Activated CD4-positive, alpha-beta memory T cell treated with anti-CD3 and anti-CD28 coated beads, Interleukin-2, amount 10 ng/mL, durations not matched to agents 7 days and 5 days (primary cell): ENCODE measurements around the gene VDAC2. TPM values are rescaled to one million over a fixed set of nuclear protein-coding genes. Genes with fewer than 3 reads are reported as not detected.
"Not testable (repeated sequence)": the region's sequence is repeated elsewhere in the genome, so short reads cannot be mapped to it uniquely, and the experiment has no call there.

Experiments used
- CTCF ChIA-PET: fragments of 350-600 bp; sonication (Branson Sonifier 250); formaldehyde crosslinking; loops from one replicate; lab custom pipeline; 2021; ENCODE audit warnings: antibody characterized with exemption, inconsistent platforms; lab: Charles Lee
- POLR2A ChIA-PET: fragments of 350-600 bp; sonication (Branson Sonifier 250); formaldehyde crosslinking; loops from one replicate; lab custom pipeline; 2021; ENCODE audit warnings: antibody characterized with exemption; lab: Charles Lee
- DNase-seq: peaks from one replicate; pipeline ENCODE4 v3.0.0-alpha.2; 2020
- H3K27ac Mint-ChIP-seq: one replicate; pipeline ENCODE4 v1.8.0; 2021; ENCODE audit warnings: mild to moderate bottlenecking, mixed read lengths
- H3K27me3 Mint-ChIP-seq: one replicate; pipeline ENCODE4 v1.8.0; 2021; ENCODE audit warnings: mixed read lengths
- H3K36me3 Mint-ChIP-seq: one replicate; pipeline ENCODE4 v1.8.0; 2021; ENCODE audit warnings: low read depth, mixed read lengths
- H3K4me1 Mint-ChIP-seq: one replicate; pipeline ENCODE4 v1.8.0; 2021; ENCODE audit warnings: mixed read lengths
- H3K4me3 Mint-ChIP-seq: one replicate; pipeline ENCODE4 v1.8.0; 2021; ENCODE audit warnings: mild to moderate bottlenecking, mixed read lengths
- H3K9me3 Mint-ChIP-seq: one replicate; pipeline ENCODE4 v1.8.0; 2021; ENCODE audit warnings: mixed read lengths
- total RNA-seq, 2 experiments: library from RNA; stranded (reverse); gene quantifications; one replicate each; pipeline ENCODE4 v1.2.3, GENCODE V29; 2021

The VDAC2 gene
- total RNA-seq, 2 experiments from 2014 or later = 128 to 133 TPM

DNA sequence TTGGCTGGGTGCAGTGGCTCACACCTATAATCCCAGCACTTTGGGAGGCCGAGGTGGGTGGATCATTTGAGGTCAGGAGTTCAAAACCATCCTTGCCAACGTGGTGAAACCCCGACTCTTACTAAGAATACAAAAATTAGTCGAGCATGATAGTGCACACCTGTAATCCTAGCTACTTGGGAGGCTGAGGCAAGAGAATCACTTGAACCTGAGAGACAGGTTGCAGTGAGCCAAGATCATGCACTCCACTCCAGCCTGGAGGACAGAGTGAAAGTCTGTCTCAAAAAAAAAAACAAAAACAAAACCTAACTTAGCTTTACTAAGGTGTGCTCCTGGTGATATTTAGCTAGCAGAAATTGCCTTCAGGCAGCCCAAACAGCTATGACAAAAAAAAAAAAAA, 24.3 kb upstream of the VDAC2 start:
- ChIA-PET CTCF (interaction anchor here (0.6 to 6.6 kb wide), 7 partner anchors 9 to 100 kb away, joined by 3 to 215 read pairs (median 4); partner anchors contain the start of genes COMTD1 and VDAC2), POLR2A (interaction anchor here (3.0 kb wide), 1 partner anchor 24 kb away, joined by 31 read pairs; the partner anchor contains the start of gene VDAC2)
- Mint-ChIP-seq H3K36me3 (peaks cover 3% of the 10 kb centered on the region), H3K27ac (no peak overlapping the region), H3K9me3 (no peaks in the 10 kb centered on the region), H3K4me3 (no peak overlapping the region), H3K27me3 (no peaks in the 10 kb centered on the region), H3K4me1 (peaks cover 12% of the 10 kb centered on the region)
- DNase-seq = no peak

DNA sequence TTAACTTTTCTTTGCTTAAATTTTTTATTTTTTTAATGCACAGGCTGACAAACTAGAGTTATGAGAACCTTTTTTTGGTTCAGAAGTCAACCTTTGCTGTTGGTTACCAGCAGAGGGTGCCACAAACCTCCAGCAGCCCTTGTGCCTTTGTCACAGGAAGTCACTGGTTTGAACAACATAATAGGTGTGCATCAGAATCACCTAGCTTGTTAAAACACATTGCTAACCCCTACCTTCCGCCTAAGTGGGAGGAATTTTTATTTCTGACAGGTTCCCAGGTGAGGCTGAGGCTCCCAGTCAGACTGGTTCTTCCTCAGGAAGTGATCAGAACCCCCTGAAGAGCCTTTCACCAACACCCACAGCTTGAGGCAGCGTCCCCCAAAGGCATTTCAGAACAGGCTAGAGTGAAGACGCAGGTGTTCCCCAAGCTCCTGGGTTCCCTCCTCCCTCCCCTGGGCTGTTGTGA, 22.6 kb upstream of the VDAC2 start:
- ChIA-PET POLR2A (interaction anchor here (0.7 to 3.0 kb wide), 8 partner anchors 8 to 76 kb away, joined by 3 to 31 read pairs (median 4); partner anchors contain the start of genes COMTD1, SAMD8 and VDAC2), CTCF (interaction anchor here (0.5 to 6.6 kb wide), 21 partner anchors 9 to 110 kb away, joined by 3 to 215 read pairs (median 5); partner anchors contain the start of genes COMTD1, SAMD8 and VDAC2)
- H3K27ac Mint-ChIP-seq = no peak overlapping the region
- peaks cover 3% of the 10 kb centered on the region for H3K36me3 Mint-ChIP-seq
- DNase-seq = peak; percentile 74
- no peaks in the 10 kb centered on the region for H3K9me3 Mint-ChIP-seq
- H3K27me3 Mint-ChIP-seq = no peaks in the 10 kb centered on the region
- peaks cover 11% of the 10 kb centered on the region for H3K4me1 Mint-ChIP-seq
- H3K4me3 Mint-ChIP-seq = no peak overlapping the region

DNA sequence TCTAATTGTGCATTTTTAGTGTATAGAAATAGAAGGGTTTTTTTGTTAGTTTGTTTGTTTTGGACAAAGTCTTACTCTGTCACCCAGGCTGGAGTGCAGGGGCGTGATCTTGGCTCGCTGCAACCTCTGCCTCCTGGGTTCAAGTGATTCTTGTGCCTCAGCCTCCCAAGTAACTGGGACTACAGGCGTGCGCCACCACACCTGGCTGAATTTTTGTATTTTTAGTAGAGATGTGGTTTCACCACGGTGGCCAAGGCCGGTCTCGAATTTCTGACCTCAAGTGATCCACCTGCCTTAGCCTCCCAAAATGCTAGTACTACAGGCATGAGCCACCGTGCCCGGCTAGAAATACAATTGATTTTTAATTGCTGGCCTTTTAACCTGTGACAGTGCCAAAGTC, 22.1 kb upstream of the VDAC2 start:
- CTCF ChIA-PET = interaction anchor here (0.5 to 6.6 kb wide), 19 partner anchors 9 to 109 kb away, joined by 3 to 215 read pairs (median 6); partner anchors contain the start of genes COMTD1, SAMD8 and VDAC2
- POLR2A ChIA-PET = interaction anchor here (0.7 to 3.0 kb wide), 7 partner anchors 8 to 77 kb away, joined by 3 to 31 read pairs (median 4); partner anchors contain the start of genes COMTD1, SAMD8 and VDAC2
- H3K36me3 Mint-ChIP-seq, DNase-seq, H3K4me3 Mint-ChIP-seq, H3K27me3 Mint-ChIP-seq, H3K27ac Mint-ChIP-seq, H3K9me3 Mint-ChIP-seq: not testable (repeated sequence)
- peaks cover 11% of the 10 kb centered on the region for H3K4me1 Mint-ChIP-seq

DNA sequence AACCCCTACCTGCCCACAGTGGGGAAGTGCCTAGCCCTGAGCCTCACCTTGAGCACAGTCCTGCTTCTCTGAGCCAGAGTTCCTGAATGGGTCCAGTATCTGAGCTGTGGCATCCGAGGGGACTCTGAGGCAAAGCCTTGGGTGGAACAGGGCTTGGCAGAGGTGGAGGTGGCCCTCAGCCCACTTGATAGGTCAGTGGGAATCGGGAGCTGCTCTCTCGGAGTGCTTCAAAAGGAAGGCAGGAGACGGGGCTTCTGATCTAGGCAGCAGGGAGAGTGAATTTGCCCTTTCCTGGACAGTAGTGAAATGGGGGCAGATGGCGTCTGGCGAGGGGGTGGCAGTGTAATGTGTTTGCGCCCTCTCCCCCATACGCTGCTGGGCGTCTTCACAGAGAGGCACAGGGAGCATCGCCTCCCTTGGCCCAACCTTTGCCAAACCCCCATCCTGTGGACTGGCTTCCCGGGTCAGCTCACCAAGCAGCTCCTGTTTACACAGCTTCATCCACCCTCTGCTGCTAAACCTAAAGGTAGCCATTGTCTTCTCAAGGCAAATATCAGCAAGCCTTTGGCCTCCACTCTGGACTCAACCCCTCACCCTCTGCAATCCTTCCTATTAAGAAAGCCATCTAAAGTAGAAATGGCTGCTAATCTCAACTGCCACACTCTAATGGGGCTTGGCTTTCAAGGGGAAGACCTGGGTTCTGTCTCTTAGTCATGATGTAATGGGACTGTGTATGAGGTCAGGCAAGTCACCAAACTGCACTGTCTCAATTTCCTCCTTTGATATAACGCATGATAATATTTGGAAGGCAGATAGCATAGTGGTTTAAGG, 21.1 kb upstream of the VDAC2 start:
- CTCF ChIA-PET = interaction anchor here (4.0 to 6.6 kb wide), 2 partner anchors 22 to 44 kb away, joined by 54 to 215 read pairs; partner anchors contain the start of genes COMTD1 and VDAC2
- Mint-ChIP-seq H3K27ac (no peak overlapping the region), H3K4me1 (peaks cover 11% of the 10 kb centered on the region), H3K27me3 (no peaks in the 10 kb centered on the region), H3K36me3 (no peaks in the 10 kb centered on the region), H3K4me3 (no peak overlapping the region), H3K9me3 (no peaks in the 10 kb centered on the region)
- no peak for DNase-seq
- POLR2A ChIA-PET = interaction anchor here (0.6 to 1.2 kb wide), 3 partner anchors 22 to 78 kb away, joined by 3 read pairs; partner anchors contain the start of gene SAMD8

DNA sequence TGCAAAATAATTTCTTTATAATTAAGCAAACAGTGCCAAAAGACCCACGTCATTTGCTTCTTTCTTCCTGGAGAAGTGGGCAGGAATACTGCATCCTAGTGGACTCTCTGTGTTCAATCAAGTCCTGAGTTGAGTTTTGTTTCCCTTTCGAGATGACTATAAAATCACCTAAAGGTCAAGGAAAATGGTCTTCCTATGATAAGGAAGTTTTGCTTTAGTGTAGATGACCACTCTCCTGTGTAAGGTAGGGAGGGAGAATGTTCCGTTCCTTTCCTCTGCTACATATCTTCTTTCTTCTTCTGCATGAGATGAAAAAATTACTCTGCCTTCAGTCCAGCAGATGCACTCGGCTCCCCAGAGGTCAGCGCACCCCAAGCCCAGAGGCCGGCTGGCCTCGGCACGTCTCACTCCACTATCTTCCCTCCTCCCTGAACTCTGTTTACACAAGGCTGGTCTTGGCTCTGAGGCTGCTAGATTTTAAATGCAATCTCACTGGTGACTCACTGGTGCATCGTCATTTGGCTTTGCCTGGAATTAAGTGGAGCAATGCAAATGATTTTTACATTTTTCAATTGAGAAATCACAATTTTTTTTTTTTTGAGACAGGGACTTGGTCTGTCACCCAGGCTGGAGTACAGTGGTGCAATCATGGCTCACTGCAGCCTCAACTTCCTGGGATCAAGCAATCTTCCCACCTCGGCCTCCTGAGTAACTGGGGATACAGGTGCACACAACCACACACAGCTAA, 18.6 kb upstream of the VDAC2 start:
- Mint-ChIP-seq H3K27ac (no peak overlapping the region), H3K36me3 (no peaks in the 10 kb centered on the region), H3K9me3 (no peaks in the 10 kb centered on the region), H3K4me3 (no peak overlapping the region), H3K27me3 (no peaks in the 10 kb centered on the region), H3K4me1 (peaks cover 8% of the 10 kb centered on the region)
- ChIA-PET CTCF (interaction anchor here (0.7 to 6.6 kb wide), 2 partner anchors 41 to 51 kb away, joined by 4 to 215 read pairs; partner anchors contain the start of gene COMTD1), POLR2A (no interaction called here)
- no peak for DNase-seq

DNA sequence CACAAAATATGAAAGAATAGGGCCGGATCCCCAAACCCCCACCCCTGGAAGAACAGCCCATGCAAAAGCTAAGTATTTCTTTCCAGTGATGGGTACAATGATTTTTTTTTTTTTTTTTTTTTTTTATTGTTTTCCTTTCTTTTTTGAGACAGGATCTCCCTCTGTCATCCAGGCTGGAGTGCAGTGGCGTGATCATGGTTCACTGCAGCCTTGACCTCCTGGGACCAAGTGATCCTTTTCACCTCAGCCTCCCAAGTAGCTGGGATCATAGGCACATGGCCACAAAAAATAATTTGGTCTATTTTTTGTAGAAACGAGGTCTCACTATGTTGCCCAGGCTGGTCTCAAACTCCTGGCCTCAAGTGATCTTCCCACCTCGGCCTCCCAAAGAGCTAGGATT, 16.0 kb upstream of the VDAC2 start:
- not testable (repeated sequence) for H3K27ac Mint-ChIP-seq, H3K9me3 Mint-ChIP-seq, H3K4me3 Mint-ChIP-seq, H3K4me1 Mint-ChIP-seq, H3K36me3 Mint-ChIP-seq, DNase-seq, H3K27me3 Mint-ChIP-seq
- POLR2A ChIA-PET = interaction anchor here (2.9 kb wide), 1 partner anchor 15 kb away, joined by 14 read pairs; no protein-coding TSS in a partner anchor
- CTCF ChIA-PET = interaction anchor here (0.7 kb wide), 1 partner anchor 340 kb away, joined by 3 read pairs; no protein-coding TSS in a partner anchor

DNA sequence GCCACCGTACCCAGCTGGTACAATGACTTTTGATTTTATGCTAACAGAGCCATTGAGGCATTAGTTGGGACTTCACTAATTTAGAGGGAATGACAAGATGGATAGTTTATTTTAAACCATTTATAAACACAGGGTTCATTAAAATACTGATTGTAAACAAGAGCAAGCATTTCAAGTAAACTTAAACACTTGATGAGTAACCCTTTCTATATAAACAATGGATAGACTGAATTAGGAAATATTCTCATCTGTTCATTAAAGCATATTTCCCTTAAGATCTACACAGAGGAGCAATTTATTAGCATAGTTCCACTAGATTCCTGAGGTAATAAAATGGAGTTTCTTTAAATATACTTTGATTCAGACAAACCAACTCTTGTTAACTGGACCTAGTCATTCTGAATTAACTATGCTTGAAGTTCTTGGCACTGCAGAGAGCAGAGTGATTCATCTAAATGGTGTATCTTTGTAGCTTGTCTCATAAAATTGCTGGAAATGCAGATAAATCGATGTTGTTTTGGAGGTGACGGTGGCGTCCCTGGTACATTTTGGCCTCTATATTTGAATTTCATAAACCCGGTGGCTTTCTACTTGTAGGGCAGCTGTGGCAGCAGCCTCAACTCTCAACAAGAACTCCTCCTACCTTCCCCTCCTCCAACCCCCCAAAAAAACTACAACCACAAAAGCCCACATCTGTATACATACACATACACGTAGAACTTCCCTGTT, 15.4 kb upstream of the VDAC2 start:
- Mint-ChIP-seq H3K36me3 (no peaks in the 10 kb centered on the region), H3K27me3 (no peaks in the 10 kb centered on the region), H3K9me3 (no peaks in the 10 kb centered on the region), H3K4me3 (no peak overlapping the region), H3K27ac (no peak overlapping the region), H3K4me1 (no peaks in the 10 kb centered on the region)
- no peak for DNase-seq
- ChIA-PET CTCF (interaction anchor here (1.4 kb wide), 1 partner anchor 35 kb away, joined by 3 read pairs; no protein-coding TSS in a partner anchor), POLR2A (interaction anchor here (1.7 to 2.9 kb wide), 2 partner anchors 14 to 16 kb away, joined by 7 to 14 read pairs; partner anchors contain the start of gene VDAC2)

DNA sequence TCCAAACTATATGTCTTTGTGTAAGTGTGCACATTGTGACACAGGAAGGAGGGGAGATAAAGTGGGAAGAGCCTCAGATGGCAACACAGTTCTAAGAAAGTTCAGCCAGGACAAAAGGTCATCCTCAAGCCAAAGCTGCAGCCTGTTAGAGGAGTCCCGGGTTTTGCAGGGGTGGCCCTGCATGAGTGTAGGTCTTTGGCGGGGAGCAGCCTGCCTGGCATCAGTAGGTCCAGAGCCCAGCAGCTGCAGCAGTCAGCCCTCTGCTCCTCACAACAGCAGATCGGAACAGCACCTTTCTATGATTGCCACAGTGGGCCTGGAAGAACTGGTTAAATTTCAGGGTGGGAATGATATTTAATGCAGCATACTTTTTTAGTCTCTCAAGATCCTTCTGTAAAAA, 13.5 kb upstream of the VDAC2 start:
- ChIA-PET POLR2A (interaction anchor here (1.1 to 2.5 kb wide), 4 partner anchors 9 to 37 kb away, joined by 3 to 15 read pairs (median 6); partner anchors contain the start of gene VDAC2), CTCF (interaction anchor here (0.6 to 5.5 kb wide), 3 partner anchors 9 to 77 kb away, joined by 3 to 30 read pairs (median 3); partner anchors contain the start of gene VDAC2)
- Mint-ChIP-seq H3K27me3 (no peaks in the 10 kb centered on the region), H3K36me3 (no peaks in the 10 kb centered on the region), H3K4me1 (peaks cover 4% of the 10 kb centered on the region), H3K4me3 (no peak overlapping the region), H3K9me3 (no peaks in the 10 kb centered on the region), H3K27ac (no peak overlapping the region)
- no peak for DNase-seq

DNA sequence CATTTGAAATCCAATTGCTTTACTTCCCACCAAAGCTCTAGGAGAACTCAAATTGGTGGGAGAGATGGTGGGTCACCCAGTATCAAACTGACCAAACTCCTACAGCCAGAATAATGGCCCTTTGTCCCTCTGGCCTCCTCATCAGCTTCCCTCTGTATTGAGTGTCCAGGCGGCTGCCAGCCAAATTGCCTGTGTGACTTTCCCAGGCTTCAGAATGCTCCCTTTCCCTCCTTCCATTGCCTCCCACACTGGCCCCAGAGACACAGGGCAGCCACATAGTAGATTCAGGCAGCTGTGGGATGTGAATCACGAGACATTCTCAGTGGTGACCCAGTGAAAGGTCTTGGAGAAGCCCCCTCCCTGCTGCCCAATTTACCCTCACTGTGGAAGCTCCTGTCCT, 12.7 kb upstream of the VDAC2 start:
- no peak for DNase-seq
- Mint-ChIP-seq H3K4me1 (peaks cover 6% of the 10 kb centered on the region), H3K27me3 (no peaks in the 10 kb centered on the region), H3K36me3 (no peaks in the 10 kb centered on the region), H3K27ac (no peak overlapping the region), H3K9me3 (no peaks in the 10 kb centered on the region), H3K4me3 (no peak overlapping the region)
- ChIA-PET POLR2A (interaction anchor here (0.7 to 2.5 kb wide), 4 partner anchors 10 to 36 kb away, joined by 3 to 15 read pairs (median 4); partner anchors contain the start of gene VDAC2), CTCF (interaction anchor here (0.8 to 5.5 kb wide), 4 partner anchors 8 to 33 kb away, joined by 3 to 30 read pairs (median 12); partner anchors contain the start of gene VDAC2)

DNA sequence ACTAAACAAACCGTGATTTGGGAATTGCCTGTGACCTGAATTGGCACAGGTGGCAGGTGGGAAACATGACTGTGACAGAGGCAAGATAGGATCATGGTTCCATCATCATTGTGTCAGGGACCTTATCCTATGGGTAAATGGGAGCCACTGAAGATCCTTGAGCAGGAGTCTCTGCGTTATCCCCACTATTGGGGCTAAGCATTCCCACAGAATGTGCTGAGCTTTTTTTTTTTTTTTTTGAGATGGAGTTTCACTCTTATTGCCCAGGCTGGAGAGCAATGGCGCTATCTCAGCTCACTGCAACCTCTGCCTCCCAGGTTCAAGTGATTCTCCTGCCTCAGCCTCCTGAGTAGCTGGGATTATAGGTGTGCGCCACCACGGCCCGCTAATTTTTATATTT, 10.6 kb upstream of the VDAC2 start:
- POLR2A ChIA-PET = interaction anchor here (1.1 to 3.6 kb wide), 2 partner anchors 10 to 24 kb away, joined by 3 to 21 read pairs; partner anchors contain the start of gene VDAC2

DNA sequence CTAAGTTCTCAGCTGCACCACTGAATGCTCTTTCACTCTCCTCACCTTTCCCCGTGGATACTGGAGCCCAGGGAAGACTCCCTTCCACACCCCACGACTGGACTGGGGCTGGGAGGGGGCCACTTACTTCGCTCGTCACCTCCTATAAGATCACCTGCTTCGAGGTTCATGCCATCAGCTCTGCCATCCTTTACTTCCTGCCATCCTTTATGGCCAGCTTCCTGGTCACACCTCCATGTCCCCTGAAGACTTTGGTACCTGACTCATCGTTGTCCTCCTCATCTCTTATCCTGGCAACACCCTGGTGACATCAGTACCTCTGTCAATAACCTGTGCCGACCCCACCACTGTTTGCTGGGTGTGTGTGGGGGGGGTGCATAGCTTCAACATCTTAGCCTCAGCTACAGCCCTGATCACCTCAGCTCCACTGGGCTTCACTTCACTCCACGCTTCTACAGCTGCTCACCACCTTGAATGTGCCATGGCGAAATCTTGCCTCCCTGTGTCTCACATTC, 8.7 kb upstream of the VDAC2 start:
- peaks cover 6% of the 10 kb centered on the region for H3K4me1 Mint-ChIP-seq
- no peak overlapping the region for H3K27ac Mint-ChIP-seq
- H3K9me3 Mint-ChIP-seq = no peaks in the 10 kb centered on the region
- DNase-seq = no peak
- ChIA-PET POLR2A (interaction anchor here (1.5 to 3.6 kb wide), 2 partner anchors 9 to 14 kb away, joined by 3 to 21 read pairs; partner anchors contain the start of gene VDAC2), CTCF (interaction anchor here (4.8 to 5.5 kb wide), 2 partner anchors 14 to 29 kb away, joined by 19 to 30 read pairs; no protein-coding TSS in a partner anchor)
- H3K36me3 Mint-ChIP-seq = no peaks in the 10 kb centered on the region
- no peak overlapping the region for H3K4me3 Mint-ChIP-seq
- no peaks in the 10 kb centered on the region for H3K27me3 Mint-ChIP-seq

More for the DNA sequence above, 10.6 kb upstream of the VDAC2 start:
- CTCF ChIA-PET = interaction anchor here (1.2 to 5.5 kb wide), 3 partner anchors 11 to 31 kb away, joined by 5 to 30 read pairs (median 19); no protein-coding TSS in a partner anchor
- not testable (repeated sequence) for H3K27me3 Mint-ChIP-seq, H3K9me3 Mint-ChIP-seq, DNase-seq, H3K4me1 Mint-ChIP-seq, H3K27ac Mint-ChIP-seq, H3K4me3 Mint-ChIP-seq, H3K36me3 Mint-ChIP-seq
